MM.1S (cell line): ENCODE measurements around the gene FAM124B.

Experiments used
- DNase-seq: peaks from one replicate; pipeline ENCODE4 v3.0.0-alpha.2; 2015
- H2AFZ ChIP-seq: fragments of 300-600 bp; sonication (generic); 2 replicates; pipeline ENCODE4 v1.6.0; 2016; ENCODE audit warnings: antibody characterized with exemption, low read length
- H3F3A ChIP-seq: fragments of 300-600 bp; sonication (generic); 2 replicates; pipeline ENCODE4 v1.6.1; 2016; ENCODE audit warnings: mild to moderate bottlenecking, antibody characterized with exemption, low read length, moderate library complexity, mixed read lengths; ENCODE audit not compliant: insufficient read depth
- H3K27ac ChIP-seq: fragments of 300-600 bp; sonication (generic); 2 replicates; pipeline ENCODE4 v1.5.1; 2016; ENCODE audit warnings: mild to moderate bottlenecking, low read length
- H3K27me3 ChIP-seq: fragments of 300-600 bp; sonication (generic); replicated peaks from 2 replicates; pipeline ENCODE4 v1.6.0; 2016; ENCODE audit warnings: low read length; ENCODE audit not compliant: insufficient read depth
- H3K36me3 ChIP-seq: fragments of 300-600 bp; sonication (generic); replicated peaks from 2 replicates; pipeline ENCODE4 v1.6.1; 2016; ENCODE audit warnings: mild to moderate bottlenecking, low read length, mixed read lengths; ENCODE audit not compliant: insufficient read depth
- H3K4me1 ChIP-seq: fragments of 300-600 bp; sonication (generic); 2 replicates; pipeline ENCODE4 v1.6.1; 2016; ENCODE audit warnings: low read length, mixed read lengths
- H3K4me2 ChIP-seq: fragments of 300-600 bp; sonication (generic); 2 replicates; pipeline ENCODE4 v1.6.0; 2016; ENCODE audit warnings: low read depth, low read length
- H3K4me3 ChIP-seq: fragments of 300-600 bp; sonication (generic); 2 replicates; pipeline ENCODE4 v1.5.1; 2016; ENCODE audit warnings: low read length, mixed read lengths
- H3K79me2 ChIP-seq: fragments of 300-600 bp; sonication (generic); 2 replicates; pipeline ENCODE4 v1.6.1; 2016; ENCODE audit warnings: mixed run types, low read length, mixed read lengths
- H3K9ac ChIP-seq: fragments of 300-600 bp; sonication (generic); 2 replicates; pipeline ENCODE4 v1.6.1; 2016; ENCODE audit warnings: low read length, mixed read lengths
- H3K9me2 ChIP-seq: fragments of 300-600 bp; sonication (generic); replicated peaks from 2 replicates; pipeline ENCODE4 v1.6.1; 2016; ENCODE audit warnings: mild to moderate bottlenecking, low read length, mixed read lengths; ENCODE audit not compliant: insufficient read depth
- H3K9me3 ChIP-seq: fragments of 300-600 bp; sonication (generic); replicated peaks from 2 replicates; pipeline ENCODE4 v1.6.1; 2016; ENCODE audit warnings: mild to moderate bottlenecking, low read length, mixed read lengths; ENCODE audit not compliant: insufficient read depth
- H4K20me1 ChIP-seq: fragments of 300-600 bp; sonication (generic); 2 replicates; pipeline ENCODE4 v1.6.1; 2016; ENCODE audit warnings: mild to moderate bottlenecking, low read length, moderate library complexity, mixed read lengths; ENCODE audit not compliant: insufficient read depth
- EZH2 ChIP-seq: fragments of 300-600 bp; sonication (generic); optimal IDR thresholded peaks from 2 replicates; pipeline ENCODE3; 2017; ENCODE audit warnings: low read depth, mild to moderate bottlenecking, antibody characterized with exemption, low read length, mixed read lengths
- EZH2phosphoT487 ChIP-seq: fragments of 300-600 bp; sonication (generic); IDR thresholded peaks from 2 replicates; pipeline ENCODE4 v1.6.1; 2018; ENCODE audit warnings: antibody characterized with exemption, low read length
- TF ChIP-seq, protein P1 (sequence below): fragments of 300-600 bp; sonication (generic); IDR thresholded peaks from 2 replicates; pipeline ENCODE4 v1.5.1; 2016; ENCODE audit warnings: antibody characterized with exemption, low read length, mixed read lengths

FAM124B gene, protein sequence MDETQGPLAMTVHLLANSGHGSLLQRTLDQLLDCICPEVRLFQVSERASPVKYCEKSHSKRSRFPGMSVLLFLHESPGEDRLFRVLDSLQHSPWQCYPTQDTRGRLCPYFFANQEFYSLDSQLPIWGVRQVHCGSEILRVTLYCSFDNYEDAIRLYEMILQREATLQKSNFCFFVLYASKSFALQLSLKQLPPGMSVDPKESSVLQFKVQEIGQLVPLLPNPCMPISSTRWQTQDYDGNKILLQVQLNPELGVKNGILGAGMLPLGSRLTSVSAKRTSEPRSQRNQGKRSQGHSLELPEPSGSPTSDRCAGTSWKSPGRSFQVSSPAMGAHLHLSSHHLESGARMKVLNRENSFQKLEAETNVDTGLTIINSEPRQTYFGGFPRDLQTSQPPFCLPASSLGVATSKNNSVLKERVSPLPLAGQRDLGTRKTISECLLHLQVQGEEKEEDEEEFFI

DNA sequence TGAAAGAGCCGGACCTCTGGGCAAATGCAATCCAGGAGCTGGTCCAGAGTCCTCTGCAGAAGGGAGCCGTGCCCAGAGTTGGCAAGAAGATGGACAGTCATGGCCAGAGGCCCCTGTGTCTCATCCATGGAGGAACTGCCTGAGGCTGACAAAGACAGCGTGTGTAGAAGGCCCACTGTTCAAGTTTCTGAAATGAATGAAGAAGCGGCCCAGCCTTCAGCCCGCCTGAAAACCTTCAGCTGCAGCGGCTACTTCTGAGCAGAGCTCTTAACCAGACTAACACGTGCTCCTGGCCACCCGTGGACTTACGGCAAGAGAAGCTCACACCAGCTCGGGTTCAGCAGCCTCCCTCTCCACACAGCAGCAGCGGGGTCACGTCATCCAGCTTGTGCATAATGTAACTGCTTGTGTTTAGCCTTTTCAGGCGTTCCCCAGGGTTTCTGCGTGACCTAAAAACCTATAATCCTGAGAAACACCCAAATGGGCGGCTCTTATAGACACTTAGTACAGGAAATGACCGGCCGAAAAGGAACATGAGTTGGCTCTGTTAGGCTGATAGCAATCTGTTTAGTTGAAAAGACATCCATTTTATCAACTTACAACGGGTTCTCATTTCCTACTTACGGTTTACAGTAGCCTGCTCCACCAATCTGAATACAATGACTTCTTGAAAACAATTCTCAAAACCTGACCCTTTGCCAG lies at the start of gene FAM124B:
Gene FAM124B, minus strand, starts transcription at position 467 of the 702 bp plus-strand sequence. Its CDS starts 339 bp downstream, at position 128.
- Histone ChIP-seq H3K36me3 (no peaks in the 10 kb centered on the region), H3K9me2 (no peaks in the 10 kb centered on the region), H3K27me3 (no peaks in the 10 kb centered on the region), H2AFZ (no peak within 1 kb of the TSS), H3K4me3 (no peak within 1 kb of the TSS), H3K4me2 (no peak within 1 kb of the TSS), H3K4me1 (no peaks in the 10 kb centered on the region), H3K9ac (no peak within 1 kb of the TSS), H3K27ac (no peak within 1 kb of the TSS), H3K79me2 (no peaks in the 10 kb centered on the region), H3K9me3 (no peaks in the 10 kb centered on the region), H4K20me1 (no peaks in the 10 kb centered on the region), H3F3A (no peaks in the 10 kb centered on the region)
- DNase-seq, result no peak
- TF ChIP-seq EZH2phosphoT487 (no peak), EZH2 (no peak)
- TF ChIP-seq, protein P1, sequence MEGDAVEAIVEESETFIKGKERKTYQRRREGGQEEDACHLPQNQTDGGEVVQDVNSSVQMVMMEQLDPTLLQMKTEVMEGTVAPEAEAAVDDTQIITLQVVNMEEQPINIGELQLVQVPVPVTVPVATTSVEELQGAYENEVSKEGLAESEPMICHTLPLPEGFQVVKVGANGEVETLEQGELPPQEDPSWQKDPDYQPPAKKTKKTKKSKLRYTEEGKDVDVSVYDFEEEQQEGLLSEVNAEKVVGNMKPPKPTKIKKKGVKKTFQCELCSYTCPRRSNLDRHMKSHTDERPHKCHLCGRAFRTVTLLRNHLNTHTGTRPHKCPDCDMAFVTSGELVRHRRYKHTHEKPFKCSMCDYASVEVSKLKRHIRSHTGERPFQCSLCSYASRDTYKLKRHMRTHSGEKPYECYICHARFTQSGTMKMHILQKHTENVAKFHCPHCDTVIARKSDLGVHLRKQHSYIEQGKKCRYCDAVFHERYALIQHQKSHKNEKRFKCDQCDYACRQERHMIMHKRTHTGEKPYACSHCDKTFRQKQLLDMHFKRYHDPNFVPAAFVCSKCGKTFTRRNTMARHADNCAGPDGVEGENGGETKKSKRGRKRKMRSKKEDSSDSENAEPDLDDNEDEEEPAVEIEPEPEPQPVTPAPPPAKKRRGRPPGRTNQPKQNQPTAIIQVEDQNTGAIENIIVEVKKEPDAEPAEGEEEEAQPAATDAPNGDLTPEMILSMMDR, result no peak

DNA sequence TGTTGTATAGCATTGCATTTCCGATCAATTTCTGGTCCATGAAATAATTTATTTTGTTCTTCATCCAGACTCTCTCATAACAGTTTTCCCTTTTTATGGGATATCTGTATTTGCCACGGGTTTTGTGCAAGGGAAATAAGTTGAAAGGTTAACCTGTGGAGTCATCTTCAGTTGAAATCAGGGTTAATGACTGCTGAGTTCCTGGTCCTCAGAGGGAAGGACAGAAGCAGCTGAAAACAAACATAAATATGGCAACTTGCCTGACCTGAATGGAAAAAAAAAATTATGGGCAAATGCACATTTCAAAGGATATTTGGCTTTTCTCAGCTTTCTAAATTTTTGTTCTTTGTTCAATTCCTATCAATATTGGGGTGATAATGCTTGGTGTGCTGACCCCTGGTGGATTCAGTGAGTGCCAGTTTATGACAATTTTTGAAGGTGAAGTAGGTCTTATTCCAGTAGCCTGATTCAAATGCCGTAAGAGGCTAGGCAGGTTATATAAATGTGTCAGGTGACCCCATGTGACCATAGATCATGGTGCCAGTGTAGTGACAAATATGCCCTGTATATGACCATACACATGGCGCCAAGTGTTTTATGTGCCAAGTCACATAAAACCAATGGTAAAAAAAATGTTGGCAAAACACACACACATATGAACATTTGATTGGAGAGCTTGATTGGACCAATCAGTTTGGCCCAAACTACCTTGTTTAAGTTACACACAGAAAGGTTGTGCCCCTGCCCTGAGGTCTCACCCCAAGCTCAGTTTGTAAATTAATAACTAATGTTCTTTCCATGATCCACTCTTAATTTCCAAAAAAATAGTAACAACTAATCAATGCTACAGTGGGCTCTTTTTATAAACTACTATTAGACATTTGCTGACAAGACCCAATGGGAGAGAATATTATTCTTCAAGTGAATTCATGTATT lies 47.6 kb upstream of the FAM124B start:
- H3K4me1 ChIP-seq, result no peaks in the 10 kb centered on the region
- no peaks in the 10 kb centered on the region for H3F3A ChIP-seq
- H3K36me3 ChIP-seq, result no peaks in the 10 kb centered on the region
- H3K4me2 ChIP-seq, result no peak overlapping the region
- no peaks in the 10 kb centered on the region for H3K9me2 ChIP-seq
- no peak overlapping the region for H3K4me3 ChIP-seq
- H3K9ac ChIP-seq, result no peak overlapping the region
- H3K9me3 ChIP-seq, result no peaks in the 10 kb centered on the region
- H2AFZ ChIP-seq, result no peak overlapping the region
- no peak overlapping the region for H3K27ac ChIP-seq
- no peaks in the 10 kb centered on the region for H3K27me3 ChIP-seq
- no peak for DNase-seq
- no peaks in the 10 kb centered on the region for H3K79me2 ChIP-seq
- TF ChIP-seq, protein P1, result peak; percentile 51
- no peak for TF ChIP-seq EZH2phosphoT487
- no peaks in the 10 kb centered on the region for H4K20me1 ChIP-seq

DNA sequence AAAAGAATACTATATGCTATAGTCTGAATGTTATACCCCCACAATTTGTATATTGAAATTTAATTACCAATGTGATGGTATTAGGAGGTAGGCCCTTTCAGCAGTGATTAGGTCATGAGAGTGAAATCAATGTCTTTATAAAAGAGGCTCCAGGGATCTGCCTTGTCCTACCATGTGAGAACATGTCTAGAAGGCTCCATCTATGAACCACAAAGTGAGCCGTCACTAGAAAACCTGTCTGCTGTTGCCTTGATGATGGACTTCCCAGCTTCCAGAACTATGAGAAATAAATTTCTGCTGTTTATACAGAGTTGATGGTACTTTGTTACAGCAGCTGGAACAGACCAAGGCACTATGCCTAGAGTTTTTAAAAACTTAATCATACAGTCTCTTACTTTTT lies 46.3 kb upstream of the FAM124B start:
- no peaks in the 10 kb centered on the region for H3K9me3 ChIP-seq
- H3K9me2 ChIP-seq, result no peaks in the 10 kb centered on the region
- H3K4me1 ChIP-seq, result no peaks in the 10 kb centered on the region
- no peak for DNase-seq
- H3K36me3 ChIP-seq, result no peaks in the 10 kb centered on the region
- no peaks in the 10 kb centered on the region for H4K20me1 ChIP-seq
- no peak overlapping the region for H3K9ac ChIP-seq
- no peak overlapping the region for H2AFZ ChIP-seq
- no peaks in the 10 kb centered on the region for H3K27me3 ChIP-seq
- H3K4me2 ChIP-seq, result no peak overlapping the region
- no peak overlapping the region for H3K4me3 ChIP-seq
- H3K79me2 ChIP-seq, result no peaks in the 10 kb centered on the region
- TF ChIP-seq, protein P1, result no peak
- TF ChIP-seq EZH2, result no peak
- no peak for TF ChIP-seq EZH2phosphoT487
- H3K27ac ChIP-seq, result no peak overlapping the region
- no peaks in the 10 kb centered on the region for H3F3A ChIP-seq
